GM12874 (cell line): Measurements from ENCODE around the gene QSOX1.

ENCODE experiments used
- TF ChIP-seq, protein P1 (sequence below): IDR thresholded peaks from 2 replicates; pipeline ENCODE4 v1.5.1; 2011; ENCODE audit warnings: low read depth, mild to moderate bottlenecking, control low read depth, low read length, moderate library complexity; ENCODE audit not compliant: insufficient read depth

The QSOX1 gene

DNA sequence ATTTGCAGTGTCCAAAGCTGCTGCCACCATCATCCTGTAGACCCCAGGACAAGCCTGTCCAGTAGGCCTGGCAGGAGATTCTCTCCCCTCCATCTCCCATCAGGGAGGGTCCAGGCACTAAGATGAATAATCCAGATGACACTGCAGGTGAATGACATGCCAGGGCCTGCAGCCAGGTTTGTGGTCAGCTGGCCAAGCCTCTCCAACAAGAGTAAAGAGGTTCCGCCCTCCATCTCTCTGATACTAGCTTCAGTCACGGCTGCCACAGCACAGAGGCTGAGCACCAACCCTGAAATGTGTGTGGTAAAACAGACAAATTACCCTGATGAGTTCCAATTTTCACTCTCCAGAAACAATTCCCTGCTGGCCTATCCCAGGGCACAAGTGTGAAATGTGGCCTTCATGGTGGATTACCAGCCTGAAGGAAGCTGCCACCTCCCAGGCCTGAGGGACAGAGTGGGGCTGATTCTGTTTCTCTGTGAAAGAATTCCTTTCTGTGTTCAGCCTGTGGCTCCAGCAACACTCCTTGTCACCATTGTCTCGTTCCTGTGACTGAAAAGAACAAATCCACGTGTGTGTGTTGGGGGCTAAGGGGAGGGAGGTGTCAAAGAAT, 55.4 kb downstream of the QSOX1 start:
- TF ChIP-seq, protein P1, sequence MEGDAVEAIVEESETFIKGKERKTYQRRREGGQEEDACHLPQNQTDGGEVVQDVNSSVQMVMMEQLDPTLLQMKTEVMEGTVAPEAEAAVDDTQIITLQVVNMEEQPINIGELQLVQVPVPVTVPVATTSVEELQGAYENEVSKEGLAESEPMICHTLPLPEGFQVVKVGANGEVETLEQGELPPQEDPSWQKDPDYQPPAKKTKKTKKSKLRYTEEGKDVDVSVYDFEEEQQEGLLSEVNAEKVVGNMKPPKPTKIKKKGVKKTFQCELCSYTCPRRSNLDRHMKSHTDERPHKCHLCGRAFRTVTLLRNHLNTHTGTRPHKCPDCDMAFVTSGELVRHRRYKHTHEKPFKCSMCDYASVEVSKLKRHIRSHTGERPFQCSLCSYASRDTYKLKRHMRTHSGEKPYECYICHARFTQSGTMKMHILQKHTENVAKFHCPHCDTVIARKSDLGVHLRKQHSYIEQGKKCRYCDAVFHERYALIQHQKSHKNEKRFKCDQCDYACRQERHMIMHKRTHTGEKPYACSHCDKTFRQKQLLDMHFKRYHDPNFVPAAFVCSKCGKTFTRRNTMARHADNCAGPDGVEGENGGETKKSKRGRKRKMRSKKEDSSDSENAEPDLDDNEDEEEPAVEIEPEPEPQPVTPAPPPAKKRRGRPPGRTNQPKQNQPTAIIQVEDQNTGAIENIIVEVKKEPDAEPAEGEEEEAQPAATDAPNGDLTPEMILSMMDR = no peak

DNA sequence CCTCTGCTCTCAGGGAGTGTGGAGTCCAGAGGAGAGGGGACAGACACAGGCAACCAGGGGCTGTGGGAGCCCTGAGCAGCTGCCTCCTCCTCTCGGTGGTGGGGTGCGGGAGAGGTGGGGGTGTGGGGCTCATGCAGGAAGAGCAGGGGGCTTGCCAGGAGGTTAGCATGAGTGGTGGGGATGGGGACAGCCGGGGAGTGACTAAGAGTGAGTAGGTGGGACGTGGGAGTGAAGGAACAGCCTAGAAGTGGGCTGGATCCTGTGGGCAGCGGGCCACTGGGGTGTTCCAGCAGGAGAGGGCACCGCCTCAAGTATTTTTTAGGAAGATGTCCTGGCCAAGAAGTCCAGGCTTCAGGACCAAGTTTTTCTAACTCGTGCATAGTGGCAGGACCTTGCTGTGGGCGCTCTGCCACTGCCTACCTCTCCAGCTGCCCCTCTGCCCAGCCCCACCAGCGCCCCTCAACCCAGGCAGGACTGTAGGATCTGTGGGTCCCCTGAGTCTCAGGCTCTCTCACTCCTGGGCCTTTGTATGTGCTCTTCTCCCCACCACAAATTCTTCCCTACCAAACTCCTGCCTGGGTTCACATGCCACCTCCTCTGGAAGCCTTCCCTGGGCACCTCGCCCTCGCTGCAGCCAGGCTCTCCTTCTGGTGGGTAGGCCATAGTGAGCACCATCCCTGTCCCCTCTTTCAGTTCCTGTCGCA, 56.6 kb downstream of the QSOX1 start:
- TF ChIP-seq, protein P1 = no peak

DNA sequence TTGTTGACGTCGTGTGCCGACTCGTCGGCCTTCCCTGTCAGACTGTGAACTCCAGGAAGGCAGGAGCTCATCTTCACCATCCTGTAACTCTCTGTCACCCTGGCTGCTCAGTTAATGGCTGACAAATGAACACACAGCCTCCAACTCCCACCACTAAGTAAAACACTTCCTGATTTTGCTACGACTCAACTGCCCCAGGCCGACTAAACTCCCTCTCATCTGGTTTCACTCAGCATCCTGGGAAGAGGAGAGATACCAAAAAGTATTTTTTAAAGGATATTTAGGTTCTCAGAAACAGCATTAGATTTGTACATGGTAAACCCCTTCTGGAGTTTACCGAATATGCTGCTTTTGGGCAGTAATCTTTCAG, 57.2 kb downstream of the QSOX1 start:
- TF ChIP-seq, protein P1 = no peak

DNA sequence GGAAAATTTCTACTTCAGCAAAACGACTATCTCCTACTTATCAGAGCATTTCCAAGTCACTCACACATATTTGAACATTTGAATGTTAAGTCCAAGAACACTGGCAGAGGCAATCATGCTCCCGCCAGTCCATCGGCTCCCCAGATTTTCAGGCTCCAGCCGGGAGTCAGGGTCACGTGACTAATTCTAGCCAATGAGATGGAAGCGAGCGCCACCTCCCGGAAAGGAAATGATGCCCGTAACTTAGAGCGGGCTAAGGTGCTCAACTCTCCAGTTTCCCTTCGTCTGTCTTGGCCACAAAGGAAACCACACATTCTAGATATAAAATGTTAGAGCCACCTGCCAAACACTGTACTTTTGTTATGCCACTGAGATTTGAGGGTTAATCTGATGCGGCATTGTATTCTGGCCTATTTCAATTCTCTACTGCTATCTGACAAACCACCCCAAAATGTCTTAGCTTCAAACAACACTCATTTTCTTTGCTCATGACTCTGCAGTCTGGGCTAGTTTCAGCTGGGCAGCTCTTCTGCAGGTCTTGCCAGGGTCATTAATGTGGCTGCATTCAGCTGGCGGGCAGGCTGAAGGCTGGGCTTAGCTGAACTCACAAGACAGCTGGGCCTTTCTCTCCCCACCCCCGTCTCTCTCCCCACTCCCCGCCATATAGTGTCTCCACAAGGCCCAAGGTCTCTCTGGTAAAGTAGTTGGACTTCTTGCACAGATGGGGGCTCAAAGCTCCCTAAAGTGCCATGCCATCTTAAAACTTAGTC, 58.9 kb downstream of the QSOX1 start:
- TF ChIP-seq, protein P1 = peak; percentile 35

DNA sequence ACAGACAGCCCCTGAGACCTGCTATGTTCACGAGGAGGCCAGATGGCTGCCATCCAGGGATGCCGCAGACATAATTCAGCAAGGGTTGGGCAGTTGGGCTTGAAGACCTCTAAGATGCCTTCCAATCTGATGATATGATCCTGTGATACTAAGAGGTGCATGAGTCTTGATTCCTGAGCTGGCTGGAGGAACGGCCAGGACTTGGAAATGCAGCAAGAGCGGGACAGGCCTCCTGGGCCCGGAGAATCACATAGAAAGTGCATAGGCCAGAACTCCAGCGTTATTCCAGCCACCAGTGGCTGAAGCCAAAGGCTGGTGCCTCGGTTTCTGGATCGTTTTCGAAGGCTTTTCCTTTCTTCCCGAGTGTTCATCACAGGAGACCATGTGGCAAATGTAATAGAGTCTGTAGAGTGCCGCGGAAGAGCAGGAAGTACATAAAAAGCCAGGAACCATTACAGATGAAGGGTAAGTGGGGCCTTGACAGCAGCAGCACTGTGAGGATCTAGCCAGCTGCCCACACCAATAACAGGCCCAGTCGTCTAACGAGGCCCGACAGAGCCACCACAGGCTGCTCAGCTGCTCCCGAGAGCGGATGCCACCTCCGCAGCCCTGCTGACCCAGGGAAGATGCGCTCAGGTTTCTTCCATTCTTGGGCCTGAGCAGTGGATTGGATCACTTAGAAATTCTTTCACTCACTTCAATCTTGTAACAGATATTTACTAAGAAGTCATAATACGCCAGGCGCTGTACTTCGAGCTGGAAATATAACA, 61.4 kb downstream of the QSOX1 start:
- TF ChIP-seq, protein P1 = no peak

DNA sequence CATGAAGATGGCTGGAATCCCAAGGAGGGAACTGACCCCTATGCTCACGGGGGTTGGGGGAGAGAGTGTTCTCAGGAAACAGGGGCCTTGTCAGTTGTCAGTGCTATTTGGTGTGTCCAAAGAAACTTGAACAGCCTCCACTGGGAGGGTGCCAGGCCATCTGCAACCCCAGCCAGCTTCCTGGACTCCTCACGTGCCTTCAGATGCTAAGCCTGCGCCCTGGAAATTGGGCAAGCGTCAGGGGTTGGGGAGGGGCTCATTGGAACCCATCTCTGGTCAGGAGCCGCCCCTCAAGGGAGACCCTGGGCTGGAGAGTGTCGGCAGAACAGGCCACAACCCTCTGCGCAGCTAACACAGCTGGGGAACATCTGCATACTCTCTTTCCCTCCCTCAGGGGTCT, 62.3 kb downstream of the QSOX1 start:
- TF ChIP-seq, protein P1 = no peak
